ENCODE data around the gene DAGLA. TPM values are rescaled to one million over a fixed set of nuclear protein-coding genes. Genes with fewer than 3 reads are reported as not detected.

DAGLA gene
- total and polyA plus RNA-seq, 2 experiments from 2014 or later: 7.4 to 8.9 TPM

DNA sequence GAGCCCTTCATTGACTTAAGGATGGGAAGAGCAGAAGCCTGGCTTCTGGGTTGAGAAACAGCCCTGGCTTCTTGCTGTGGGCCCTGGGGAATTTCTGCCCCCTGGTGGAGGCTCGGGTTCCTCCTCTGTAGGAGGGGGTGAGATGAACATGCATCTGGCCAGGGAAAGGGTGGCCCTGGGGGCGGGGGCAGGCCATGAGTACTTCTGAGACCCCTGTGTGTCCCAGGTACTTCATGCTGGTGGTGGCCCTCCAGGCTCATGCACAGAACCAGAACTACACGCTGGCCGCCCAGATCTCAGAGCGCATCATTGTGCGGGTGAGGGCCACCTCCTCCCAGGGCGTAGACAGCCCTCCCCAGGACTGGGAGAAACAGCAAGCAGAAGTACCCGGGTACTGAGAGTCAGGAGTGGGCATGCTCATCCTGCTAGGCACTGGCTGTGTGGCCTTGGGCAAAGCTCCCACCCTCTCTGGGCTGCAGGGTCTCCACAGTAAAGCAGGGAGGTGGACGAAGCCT is 96.4 kb downstream of the DAGLA start:
- TF ChIP-seq EZH2 (IDR thresholded peaks at IDR 0.05; ENCODE audit: borderline replicate concordance): no peak
- TF ChIP-seq, protein P1, sequence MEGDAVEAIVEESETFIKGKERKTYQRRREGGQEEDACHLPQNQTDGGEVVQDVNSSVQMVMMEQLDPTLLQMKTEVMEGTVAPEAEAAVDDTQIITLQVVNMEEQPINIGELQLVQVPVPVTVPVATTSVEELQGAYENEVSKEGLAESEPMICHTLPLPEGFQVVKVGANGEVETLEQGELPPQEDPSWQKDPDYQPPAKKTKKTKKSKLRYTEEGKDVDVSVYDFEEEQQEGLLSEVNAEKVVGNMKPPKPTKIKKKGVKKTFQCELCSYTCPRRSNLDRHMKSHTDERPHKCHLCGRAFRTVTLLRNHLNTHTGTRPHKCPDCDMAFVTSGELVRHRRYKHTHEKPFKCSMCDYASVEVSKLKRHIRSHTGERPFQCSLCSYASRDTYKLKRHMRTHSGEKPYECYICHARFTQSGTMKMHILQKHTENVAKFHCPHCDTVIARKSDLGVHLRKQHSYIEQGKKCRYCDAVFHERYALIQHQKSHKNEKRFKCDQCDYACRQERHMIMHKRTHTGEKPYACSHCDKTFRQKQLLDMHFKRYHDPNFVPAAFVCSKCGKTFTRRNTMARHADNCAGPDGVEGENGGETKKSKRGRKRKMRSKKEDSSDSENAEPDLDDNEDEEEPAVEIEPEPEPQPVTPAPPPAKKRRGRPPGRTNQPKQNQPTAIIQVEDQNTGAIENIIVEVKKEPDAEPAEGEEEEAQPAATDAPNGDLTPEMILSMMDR (IDR thresholded peaks at IDR 0.05; ENCODE audit: poor library complexity): peak; percentile 56
- Histone ChIP-seq H3K79me2 (no peaks in the 10 kb centered on the region), H3K4me3 (no peak overlapping the region), H3K4me1 (ENCODE audit: insufficient read depth) (peaks cover 20% of the 10 kb centered on the region), H3K27me3 (no peaks in the 10 kb centered on the region), H3K4me2 (no peak overlapping the region), H3K36me3 (replicated peaks; ENCODE audit: insufficient read depth, low read depth) (no peaks in the 10 kb centered on the region), H4K20me1 (ENCODE audit: insufficient read depth, poor library complexity, severe bottlenecking) (no peaks in the 10 kb centered on the region), H2AFZ (no peak overlapping the region), H3K9me2 (replicated peaks; ENCODE audit: insufficient read depth) (no peaks in the 10 kb centered on the region), H3K9me3 (ENCODE audit: low read depth) (no peaks in the 10 kb centered on the region), H3K27ac (no peak overlapping the region)
- peak; percentile 74 for DNase-seq (ENCODE audit: low spot score)
- WGBS (ENCODE audit: low lambda C conversion rate, missing lambda C conversion rate): 84% methylated on average over 9 of the region's 9 CpGs

DNA sequence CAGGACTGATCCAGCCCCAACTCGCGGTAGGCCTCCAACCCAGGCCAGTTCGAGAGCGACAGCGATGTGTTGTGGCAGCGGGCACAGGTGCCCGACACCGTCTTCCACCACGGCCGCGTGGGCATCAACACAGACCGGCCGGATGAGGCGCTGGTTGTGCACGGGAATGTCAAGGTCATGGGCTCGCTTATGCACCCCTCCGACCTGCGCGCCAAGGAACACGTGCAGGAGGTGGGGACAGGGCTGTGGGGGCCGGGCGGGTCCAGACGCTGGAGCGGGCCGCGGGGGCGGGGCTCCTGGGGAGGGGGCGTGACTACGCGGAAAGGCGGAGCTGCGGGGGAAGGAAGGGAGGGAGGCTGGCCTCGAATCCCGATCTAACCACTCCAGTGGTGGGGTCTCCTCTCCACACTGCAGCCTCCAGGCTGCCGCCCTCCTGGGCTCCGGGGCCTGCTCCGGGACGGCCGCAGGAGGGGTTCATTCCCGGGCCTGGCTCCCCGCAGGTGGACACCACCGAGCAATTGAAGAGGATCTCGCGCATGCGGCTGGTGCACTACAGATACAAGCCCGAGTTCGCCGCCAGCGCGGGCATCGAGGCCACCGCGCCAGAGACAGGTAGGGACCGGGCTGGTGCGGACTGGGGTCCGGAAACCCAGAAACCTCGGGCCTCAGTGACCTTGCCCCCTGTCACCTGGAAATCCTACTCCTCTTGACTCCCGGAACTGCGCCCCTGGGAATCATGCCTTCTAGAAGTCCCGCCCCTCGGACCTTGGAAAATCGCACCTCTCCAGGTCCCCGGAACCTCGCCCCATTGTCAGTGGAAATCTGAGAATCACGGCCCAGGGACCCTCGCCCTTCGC is 97.3 kb downstream of the DAGLA start:
- no peaks in the 10 kb centered on the region for H3K9me3 ChIP-seq (ENCODE audit: low read depth)
- no peaks in the 10 kb centered on the region for H3K9me2 ChIP-seq (replicated peaks; ENCODE audit: insufficient read depth)
- H2AFZ ChIP-seq: no peak overlapping the region
- TF ChIP-seq, protein P1 (IDR thresholded peaks at IDR 0.05; ENCODE audit: poor library complexity): no peak
- TF ChIP-seq EZH2 (IDR thresholded peaks at IDR 0.05; ENCODE audit: borderline replicate concordance): no peak
- no peak for TF ChIP-seq EZH2phosphoT487 (IDR thresholded peaks at IDR 0.05; ENCODE audit: low read depth, severe bottlenecking, unreplicated experiment)
- H4K20me1 ChIP-seq (ENCODE audit: insufficient read depth, poor library complexity, severe bottlenecking): no peaks in the 10 kb centered on the region
- no peaks in the 10 kb centered on the region for H3K27me3 ChIP-seq
- H3K79me2 ChIP-seq: no peaks in the 10 kb centered on the region
- peaks cover 14% of the 10 kb centered on the region for H3K4me1 ChIP-seq (ENCODE audit: insufficient read depth)
- 97% methylated on average over 49 of the region's 67 CpGs for WGBS (ENCODE audit: low lambda C conversion rate, missing lambda C conversion rate)
- no peak overlapping the region for H3K4me2 ChIP-seq
- no peak for DNase-seq (ENCODE audit: low spot score)
- H3K27ac ChIP-seq: no peak overlapping the region
- no peak overlapping the region for H3K4me3 ChIP-seq
- H3K36me3 ChIP-seq (replicated peaks; ENCODE audit: insufficient read depth, low read depth): no peaks in the 10 kb centered on the region

DNA sequence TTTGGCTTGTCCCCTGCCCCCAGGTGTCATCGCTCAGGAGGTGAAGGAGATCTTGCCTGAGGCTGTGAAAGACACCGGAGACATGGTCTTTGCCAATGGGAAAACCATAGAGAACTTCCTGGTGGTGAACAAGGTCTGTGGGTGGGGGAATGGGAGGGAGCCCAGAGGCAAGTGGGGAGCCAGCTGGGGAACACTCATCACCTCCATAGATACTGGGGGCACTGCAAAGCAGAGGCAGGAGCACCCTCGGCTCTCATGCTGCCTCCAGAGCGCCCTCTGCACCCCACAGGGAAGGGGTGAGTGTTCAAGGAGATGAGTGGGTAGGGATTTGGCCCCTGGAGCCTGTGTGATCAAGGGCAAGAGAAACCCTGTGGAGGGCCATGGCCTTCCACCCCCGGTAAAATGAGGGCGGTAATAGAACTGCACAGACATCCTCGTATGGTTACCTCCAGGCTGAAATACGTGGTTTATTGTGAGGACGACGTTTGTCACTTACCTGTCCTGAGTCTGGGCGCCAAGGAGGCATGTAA is 98.2 kb downstream of the DAGLA start:
- TF ChIP-seq, protein P1 (IDR thresholded peaks at IDR 0.05; ENCODE audit: poor library complexity): no peak
- TF ChIP-seq EZH2phosphoT487 (IDR thresholded peaks at IDR 0.05; ENCODE audit: low read depth, severe bottlenecking, unreplicated experiment): no peak
- no peak for TF ChIP-seq EZH2 (IDR thresholded peaks at IDR 0.05; ENCODE audit: borderline replicate concordance)
- no peak overlapping the region for H3K27ac ChIP-seq

More for the DNA sequence above, 98.2 kb downstream of the DAGLA start:
- WGBS (ENCODE audit: low lambda C conversion rate, missing lambda C conversion rate): 93% methylated on average over 10 of the region's 11 CpGs
- Histone ChIP-seq H3K4me2 (no peak overlapping the region), H3K9me2 (replicated peaks; ENCODE audit: insufficient read depth) (no peaks in the 10 kb centered on the region), H3K27me3 (no peaks in the 10 kb centered on the region), H4K20me1 (ENCODE audit: insufficient read depth, poor library complexity, severe bottlenecking) (no peaks in the 10 kb centered on the region), H3K36me3 (replicated peaks; ENCODE audit: insufficient read depth, low read depth) (no peaks in the 10 kb centered on the region), H3K79me2 (no peaks in the 10 kb centered on the region), H3K9me3 (ENCODE audit: low read depth) (no peaks in the 10 kb centered on the region), H3K4me3 (no peak overlapping the region), H2AFZ (no peak overlapping the region), H3K4me1 (ENCODE audit: insufficient read depth) (peaks cover 4% of the 10 kb centered on the region)
- DNase-seq (ENCODE audit: low spot score): no peak

Data from hepatocyte (in vitro differentiated cells).